ENCODE results near the gene COMMD7. TPM values are rescaled to one million over a fixed set of nuclear protein-coding genes. Genes with fewer than 3 reads are reported as not detected.
A peak's percentile ranks its signal among the peaks of the same experiment; 100 is the strongest.

The COMMD7 gene
- total and polyA plus RNA-seq, 9 of the 15 experiments (the other 6 are each of a cell fraction or from before 2014, with no cell fraction given): 11.9 to 69.1 (median 34.7) TPM

DNA sequence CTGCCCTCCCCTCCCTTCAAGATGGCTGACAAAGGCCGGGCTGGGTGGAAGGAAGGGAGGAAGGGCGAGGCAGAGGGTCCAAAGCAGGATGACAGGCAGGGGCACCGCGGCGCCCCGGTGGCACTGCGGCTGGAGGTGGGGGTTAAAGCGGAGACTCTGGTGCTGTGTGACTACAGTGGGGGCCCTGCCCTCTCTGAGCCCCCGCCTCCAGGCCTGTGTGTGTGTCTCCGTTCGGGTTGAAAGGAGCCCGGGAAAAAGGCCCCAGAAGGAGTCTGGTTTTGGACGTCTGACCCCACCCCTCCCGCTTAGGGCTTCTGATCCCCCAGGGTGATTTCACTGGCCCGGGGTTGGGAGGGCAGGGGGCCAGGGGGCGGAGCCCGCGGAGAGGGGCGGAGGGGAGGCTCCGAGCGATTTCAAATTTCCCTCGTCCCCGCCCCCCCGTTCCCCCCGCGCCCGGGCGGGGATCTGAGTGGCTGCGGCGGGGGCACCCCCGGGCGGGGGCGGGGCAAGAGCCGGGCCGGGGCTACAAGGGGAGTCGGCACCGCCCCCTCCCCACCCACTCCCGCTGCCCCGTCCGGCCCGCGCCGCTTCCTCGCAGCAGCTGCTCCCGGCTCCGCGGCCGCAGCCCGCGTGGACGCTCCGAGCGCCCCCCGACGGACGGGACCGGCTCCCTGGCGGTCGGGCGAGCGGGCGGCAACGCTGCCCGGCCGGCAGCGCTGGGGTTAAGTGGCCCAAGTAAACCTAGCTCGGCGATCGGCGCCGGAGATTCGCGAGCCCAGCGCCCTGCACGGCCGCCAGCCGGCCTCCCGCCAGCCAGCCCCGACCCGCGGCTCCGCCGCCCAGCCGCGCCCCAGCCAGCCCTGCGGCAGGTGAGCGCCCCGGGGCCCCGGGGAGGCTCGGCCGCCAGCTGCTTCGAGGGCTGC, 18.8 kb upstream of the COMMD7 start, which contains the start of gene DNMT3B (continued):
- TF ChIP-seq, protein P1, sequence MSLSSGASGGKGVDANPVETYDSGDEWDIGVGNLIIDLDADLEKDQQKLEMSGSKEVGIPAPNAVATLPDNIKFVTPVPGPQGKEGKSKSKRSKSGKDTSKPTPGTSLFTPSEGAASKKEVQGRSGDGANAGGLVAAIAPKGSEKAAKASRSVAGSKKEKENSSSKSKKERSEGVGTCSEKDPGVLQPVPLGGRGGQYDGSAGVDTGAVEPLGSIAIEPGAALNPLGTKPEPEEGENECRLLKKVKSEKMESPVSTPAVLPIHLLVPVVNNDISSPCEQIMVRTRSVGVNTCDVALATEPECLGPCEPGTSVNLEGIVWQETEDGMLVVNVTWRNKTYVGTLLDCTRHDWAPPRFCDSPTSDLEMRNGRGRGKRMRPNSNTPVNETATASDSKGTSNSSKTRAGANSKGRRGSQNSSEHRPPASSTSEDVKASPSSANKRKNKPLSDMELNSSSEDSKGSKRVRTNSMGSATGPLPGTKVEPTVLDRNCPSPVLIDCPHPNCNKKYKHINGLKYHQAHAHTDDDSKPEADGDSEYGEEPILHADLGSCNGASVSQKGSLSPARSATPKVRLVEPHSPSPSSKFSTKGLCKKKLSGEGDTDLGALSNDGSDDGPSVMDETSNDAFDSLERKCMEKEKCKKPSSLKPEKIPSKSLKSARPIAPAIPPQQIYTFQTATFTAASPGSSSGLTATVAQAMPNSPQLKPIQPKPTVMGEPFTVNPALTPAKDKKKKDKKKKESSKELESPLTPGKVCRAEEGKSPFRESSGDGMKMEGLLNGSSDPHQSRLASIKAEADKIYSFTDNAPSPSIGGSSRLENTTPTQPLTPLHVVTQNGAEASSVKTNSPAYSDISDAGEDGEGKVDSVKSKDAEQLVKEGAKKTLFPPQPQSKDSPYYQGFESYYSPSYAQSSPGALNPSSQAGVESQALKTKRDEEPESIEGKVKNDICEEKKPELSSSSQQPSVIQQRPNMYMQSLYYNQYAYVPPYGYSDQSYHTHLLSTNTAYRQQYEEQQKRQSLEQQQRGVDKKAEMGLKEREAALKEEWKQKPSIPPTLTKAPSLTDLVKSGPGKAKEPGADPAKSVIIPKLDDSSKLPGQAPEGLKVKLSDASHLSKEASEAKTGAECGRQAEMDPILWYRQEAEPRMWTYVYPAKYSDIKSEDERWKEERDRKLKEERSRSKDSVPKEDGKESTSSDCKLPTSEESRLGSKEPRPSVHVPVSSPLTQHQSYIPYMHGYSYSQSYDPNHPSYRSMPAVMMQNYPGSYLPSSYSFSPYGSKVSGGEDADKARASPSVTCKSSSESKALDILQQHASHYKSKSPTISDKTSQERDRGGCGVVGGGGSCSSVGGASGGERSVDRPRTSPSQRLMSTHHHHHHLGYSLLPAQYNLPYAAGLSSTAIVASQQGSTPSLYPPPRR (CRISPR knock-in tag; IDR thresholded peaks at IDR 0.05; ENCODE audit: borderline replicate concordance): no peak
- no peak for TF ChIP-seq ZNF766 (CRISPR knock-in tag; conservative IDR thresholded peaks at IDR 0.05)
- TF ChIP-seq SUPT5H (IDR thresholded peaks at IDR 0.05): peak; percentile 73
- no peak for TF ChIP-seq CBX2 (IDR thresholded peaks at IDR 0.05; ENCODE audit: insufficient read depth, low read length, poor library complexity, severe bottlenecking)
- TF ChIP-seq, protein P2, sequence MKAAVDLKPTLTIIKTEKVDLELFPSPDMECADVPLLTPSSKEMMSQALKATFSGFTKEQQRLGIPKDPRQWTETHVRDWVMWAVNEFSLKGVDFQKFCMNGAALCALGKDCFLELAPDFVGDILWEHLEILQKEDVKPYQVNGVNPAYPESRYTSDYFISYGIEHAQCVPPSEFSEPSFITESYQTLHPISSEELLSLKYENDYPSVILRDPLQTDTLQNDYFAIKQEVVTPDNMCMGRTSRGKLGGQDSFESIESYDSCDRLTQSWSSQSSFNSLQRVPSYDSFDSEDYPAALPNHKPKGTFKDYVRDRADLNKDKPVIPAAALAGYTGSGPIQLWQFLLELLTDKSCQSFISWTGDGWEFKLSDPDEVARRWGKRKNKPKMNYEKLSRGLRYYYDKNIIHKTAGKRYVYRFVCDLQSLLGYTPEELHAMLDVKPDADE (conservative IDR thresholded peaks at IDR 0.05; ENCODE audit: control insufficient read depth, low read depth, low read length): peak; percentile 71; the same call in 1 of the 2 replicates
- peak; percentile 53 to 93 (median 80) for TF ChIP-seq YY1 (IDR thresholded peaks at IDR 0.05; ENCODE audit: borderline replicate concordance in 1 of 3, control insufficient read depth in 1 of 3, extremely low read depth in 1 of 3, insufficient read depth in 3 of 3, insufficient read length in 1 of 3, insufficient replicate concordance in 2 of 3, low read depth in 1 of 3, low read length in 2 of 3)
- peak in 1 of 2 experiments; percentile 53; a peak in 1 of 4 replicates for TF ChIP-seq HDAC1 (IDR thresholded peaks at IDR 0.05)
- TF ChIP-seq BRF1 (IDR thresholded peaks at IDR 0.05; ENCODE audit: borderline replicate concordance, extremely low read depth, insufficient read length): no peak
- TF ChIP-seq NCOR1 (IDR thresholded peaks at IDR 0.05): no peak
- no peak for TF ChIP-seq ZSCAN32 (CRISPR knock-in tag; IDR thresholded peaks at IDR 0.05)
- no peak for TF ChIP-seq NFATC3 (IDR thresholded peaks at IDR 0.05)
- TF ChIP-seq MEF2A (IDR thresholded peaks at IDR 0.05; ENCODE audit: control insufficient read depth, low read depth, low read length): no peak
- 0 out of 2 replicates have a peak, but pooled peaks have one; percentile 40 for TF ChIP-seq ZNF12 (CRISPR knock-in tag; IDR thresholded peaks at IDR 0.05)
- TF ChIP-seq ELF1 (tag; IDR thresholded peaks at IDR 0.05): peak; percentile 35; the same call in 1 of the 2 replicates
- no peak for TF ChIP-seq ZNF134 (CRISPR knock-in tag; conservative IDR thresholded peaks at IDR 0.05)
- no peak for TF ChIP-seq TAF15 (IDR thresholded peaks at IDR 0.05; ENCODE audit: low read depth, low read length)
- TF ChIP-seq CXXC5 (CRISPR knock-in tag; IDR thresholded peaks at IDR 0.05): peak; percentile 92
- no peak for TF ChIP-seq CHD4 (IDR thresholded peaks at IDR 0.05; ENCODE audit: insufficient read depth, insufficient replicate concordance, low read depth, low read length, poor library complexity, severe bottlenecking)
- TF ChIP-seq TGIF2 (CRISPR knock-in tag; IDR thresholded peaks at IDR 0.05): no peak
- peak; percentile 95 for TF ChIP-seq BCOR (IDR thresholded peaks at IDR 0.05)
- no peak for TF ChIP-seq ZNF263 (CRISPR knock-in tag; IDR thresholded peaks at IDR 0.05; ENCODE audit: borderline replicate concordance)
